HEK293 (cell line): ENCODE measurements around the gene TST.

Source experiments
- GLIS2 ChIP-seq: fragments of 450-650 bp; formaldehyde crosslinking; IDR thresholded peaks from 2 replicates; pipeline ENCODE4 v1.5.1; 2016; ENCODE audit warnings: missing biosample characterization, missing genetic modification characterization
- KLF1 ChIP-seq: fragments of 450-650 bp; formaldehyde crosslinking; IDR thresholded peaks from 2 replicates; pipeline ENCODE4 v1.5.1; 2016; ENCODE audit warnings: missing biosample characterization, missing genetic modification characterization
- KLF9 ChIP-seq: fragments of 450-650 bp; formaldehyde crosslinking; IDR thresholded peaks from 2 replicates; pipeline ENCODE4 v1.5.1; 2016; ENCODE audit warnings: missing biosample characterization, missing genetic modification characterization, low read depth
- SP7 ChIP-seq: fragments of 450-650 bp; formaldehyde crosslinking; IDR thresholded peaks from 2 replicates; pipeline ENCODE4 v1.5.1; 2016; ENCODE audit warnings: missing biosample characterization, missing genetic modification characterization
- ZBTB48 ChIP-seq: fragments of 450-650 bp; formaldehyde crosslinking; IDR thresholded peaks from 2 replicates; pipeline ENCODE4 v1.5.1; 2016; ENCODE audit warnings: missing biosample characterization, missing genetic modification characterization
- ZEB2 ChIP-seq: fragments of 450-650 bp; formaldehyde crosslinking; IDR thresholded peaks from 2 replicates; pipeline ENCODE4 v1.5.1; 2016; ENCODE audit warnings: missing biosample characterization, missing genetic modification characterization
- ZFHX2 ChIP-seq: fragments of 450-650 bp; formaldehyde crosslinking; conservative IDR thresholded peaks from 2 replicates; pipeline ENCODE4 v1.5.1; 2016; ENCODE audit warnings: missing biosample characterization, missing genetic modification characterization
- ZFP69B ChIP-seq: fragments of 450-650 bp; formaldehyde crosslinking; IDR thresholded peaks from 2 replicates; pipeline ENCODE4 v1.5.1; 2016; ENCODE audit warnings: missing biosample characterization, missing genetic modification characterization
- ZNF184 ChIP-seq: fragments of 450-650 bp; IDR thresholded peaks from 2 replicates; pipeline ENCODE4 v1.5.1; 2018; ENCODE audit warnings: missing biosample characterization, mild to moderate bottlenecking, missing genetic modification characterization
- ZNF335 ChIP-seq: fragments of 450-650 bp; formaldehyde crosslinking; conservative IDR thresholded peaks from 2 replicates; pipeline ENCODE4 v1.5.1; 2016; ENCODE audit warnings: missing biosample characterization, missing genetic modification characterization
- ZNF394 ChIP-seq: fragments of 450-650 bp; formaldehyde crosslinking; IDR thresholded peaks from 2 replicates; pipeline ENCODE4 v1.5.1; 2016; ENCODE audit warnings: missing biosample characterization, missing genetic modification characterization, mild to moderate bottlenecking, moderate library complexity, borderline replicate concordance
- ZNF660 ChIP-seq: fragments of 450-650 bp; IDR thresholded peaks from 2 replicates; pipeline ENCODE4 v1.5.1; 2018; ENCODE audit warnings: missing biosample characterization, mild to moderate bottlenecking, missing genetic modification characterization
- ZNF76 ChIP-seq: fragments of 450-650 bp; formaldehyde crosslinking; IDR thresholded peaks from 2 replicates; pipeline ENCODE4; 2016; ENCODE audit warnings: low read depth, missing biosample characterization, missing genetic modification characterization, borderline replicate concordance
- ZSCAN30 ChIP-seq: fragments of 450-650 bp; IDR thresholded peaks from 2 replicates; pipeline ENCODE4 v1.5.1; 2018; ENCODE audit warnings: missing biosample characterization, mild to moderate bottlenecking, missing genetic modification characterization, moderate library complexity
- TF ChIP-seq, protein P1 (sequence below): fragments of 450-650 bp; formaldehyde crosslinking; IDR thresholded peaks from 2 replicates; pipeline ENCODE4 v1.5.1; 2016; ENCODE audit warnings: missing biosample characterization, missing genetic modification characterization
- TF ChIP-seq, protein P2 (sequence below): fragments of 450-650 bp; IDR thresholded peaks from 2 replicates; pipeline ENCODE4 v1.5.1; 2018; ENCODE audit warnings: missing biosample characterization, missing genetic modification characterization
- TF ChIP-seq, protein P3 (sequence below): fragments of 450-650 bp; formaldehyde crosslinking; IDR thresholded peaks from 2 replicates; pipeline ENCODE4 v1.5.1; 2016; ENCODE audit warnings: missing biosample characterization, missing genetic modification characterization
- TF ChIP-seq, protein P4 (sequence below): fragments of 450-650 bp; formaldehyde crosslinking; IDR thresholded peaks from 2 replicates; pipeline ENCODE4 v1.5.1; 2016; ENCODE audit warnings: missing biosample characterization, missing genetic modification characterization
- TF ChIP-seq, protein P5 (sequence below): fragments of 450-650 bp; formaldehyde crosslinking; IDR thresholded peaks from 2 replicates; pipeline ENCODE4 v1.5.1; 2016; ENCODE audit warnings: missing biosample characterization, missing genetic modification characterization

TST gene

DNA sequence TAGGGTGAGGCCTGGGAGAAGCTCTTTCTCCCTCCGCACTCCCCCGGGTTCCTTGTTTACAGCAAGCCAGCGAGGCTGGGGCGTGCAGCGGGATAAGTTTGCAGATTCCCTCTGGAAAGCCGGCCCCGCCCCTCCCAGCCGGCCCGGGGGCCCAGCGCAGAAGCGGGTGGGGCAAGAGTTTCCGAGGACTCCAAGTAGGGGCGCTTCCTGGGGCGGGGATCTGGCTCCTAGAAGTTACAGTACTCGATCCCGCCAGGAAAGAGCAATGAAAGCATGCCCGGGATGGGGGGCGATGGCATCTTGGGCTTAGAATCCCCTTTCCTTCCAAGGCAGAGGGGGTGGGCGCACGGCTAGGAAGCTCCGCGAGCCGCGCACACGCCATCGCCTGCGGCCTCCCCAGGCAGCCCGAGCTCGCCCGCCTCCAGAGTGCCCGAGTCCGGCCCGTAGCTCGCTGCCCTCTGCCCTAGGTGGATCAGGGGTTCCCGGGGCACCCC is 385 bp downstream of the TST start (continued):
- TF ChIP-seq, protein P1, sequence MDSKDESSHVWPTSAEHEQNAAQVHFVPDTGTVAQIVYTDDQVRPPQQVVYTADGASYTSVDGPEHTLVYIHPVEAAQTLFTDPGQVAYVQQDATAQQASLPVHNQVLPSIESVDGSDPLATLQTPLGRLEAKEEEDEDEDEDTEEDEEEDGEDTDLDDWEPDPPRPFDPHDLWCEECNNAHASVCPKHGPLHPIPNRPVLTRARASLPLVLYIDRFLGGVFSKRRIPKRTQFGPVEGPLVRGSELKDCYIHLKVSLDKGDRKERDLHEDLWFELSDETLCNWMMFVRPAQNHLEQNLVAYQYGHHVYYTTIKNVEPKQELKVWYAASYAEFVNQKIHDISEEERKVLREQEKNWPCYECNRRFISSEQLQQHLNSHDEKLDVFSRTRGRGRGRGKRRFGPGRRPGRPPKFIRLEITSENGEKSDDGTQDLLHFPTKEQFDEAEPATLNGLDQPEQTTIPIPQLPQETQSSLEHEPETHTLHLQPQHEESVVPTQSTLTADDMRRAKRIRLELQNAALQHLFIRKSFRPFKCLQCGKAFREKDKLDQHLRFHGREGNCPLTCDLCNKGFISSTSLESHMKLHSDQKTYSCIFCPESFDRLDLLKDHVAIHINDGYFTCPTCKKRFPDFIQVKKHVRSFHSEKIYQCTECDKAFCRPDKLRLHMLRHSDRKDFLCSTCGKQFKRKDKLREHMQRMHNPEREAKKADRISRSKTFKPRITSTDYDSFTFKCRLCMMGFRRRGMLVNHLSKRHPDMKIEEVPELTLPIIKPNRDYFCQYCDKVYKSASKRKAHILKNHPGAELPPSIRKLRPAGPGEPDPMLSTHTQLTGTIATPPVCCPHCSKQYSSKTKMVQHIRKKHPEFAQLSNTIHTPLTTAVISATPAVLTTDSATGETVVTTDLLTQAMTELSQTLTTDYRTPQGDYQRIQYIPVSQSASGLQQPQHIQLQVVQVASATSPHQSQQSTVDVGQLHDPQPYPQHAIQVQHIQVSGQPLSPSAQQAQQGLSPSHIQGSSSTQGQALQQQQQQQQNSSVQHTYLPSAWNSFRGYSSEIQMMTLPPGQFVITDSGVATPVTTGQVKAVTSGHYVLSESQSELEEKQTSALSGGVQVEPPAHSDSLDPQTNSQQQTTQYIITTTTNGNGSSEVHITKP (tag by site-specific recombination) = peak; percentile 49
- TF ChIP-seq ZNF660 (0 out of 2 replicates have a peak, but pooled peaks have one; percentile 12), ZNF76 (tag by site-specific recombination) (peak; percentile 28; the same call in 1 of the 2 replicates), KLF1 (peak; percentile 75), ZBTB48 (tag by site-specific recombination) (0 out of 2 replicates have a peak, but pooled peaks have one; percentile 59), ZNF184 (0 out of 2 replicates have a peak, but pooled peaks have one; percentile 25), ZNF335 (tag by site-specific recombination) (peak; percentile 58), SP7 (tag by site-specific recombination) (peak; percentile 60), KLF9 (tag by site-specific recombination) (peak; percentile 75), GLIS2 (tag by site-specific recombination) (peak; percentile 87), ZFHX2 (tag by site-specific recombination) (peak; percentile 59; the same call in 1 of the 2 replicates), ZEB2 (peak; percentile 69), ZSCAN30 (no peak), ZNF394 (tag by site-specific recombination) (peak; percentile 27; the same call in 1 of the 2 replicates), ZFP69B (tag by site-specific recombination) (peak; percentile 56; the same call in 1 of the 2 replicates)
- TF ChIP-seq, protein P2, sequence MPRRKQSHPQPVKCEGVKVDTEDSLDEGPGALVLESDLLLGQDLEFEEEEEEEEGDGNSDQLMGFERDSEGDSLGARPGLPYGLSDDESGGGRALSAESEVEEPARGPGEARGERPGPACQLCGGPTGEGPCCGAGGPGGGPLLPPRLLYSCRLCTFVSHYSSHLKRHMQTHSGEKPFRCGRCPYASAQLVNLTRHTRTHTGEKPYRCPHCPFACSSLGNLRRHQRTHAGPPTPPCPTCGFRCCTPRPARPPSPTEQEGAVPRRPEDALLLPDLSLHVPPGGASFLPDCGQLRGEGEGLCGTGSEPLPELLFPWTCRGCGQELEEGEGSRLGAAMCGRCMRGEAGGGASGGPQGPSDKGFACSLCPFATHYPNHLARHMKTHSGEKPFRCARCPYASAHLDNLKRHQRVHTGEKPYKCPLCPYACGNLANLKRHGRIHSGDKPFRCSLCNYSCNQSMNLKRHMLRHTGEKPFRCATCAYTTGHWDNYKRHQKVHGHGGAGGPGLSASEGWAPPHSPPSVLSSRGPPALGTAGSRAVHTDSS = 0 out of 2 replicates have a peak, but pooled peaks have one; percentile 19
- TF ChIP-seq, protein P3, sequence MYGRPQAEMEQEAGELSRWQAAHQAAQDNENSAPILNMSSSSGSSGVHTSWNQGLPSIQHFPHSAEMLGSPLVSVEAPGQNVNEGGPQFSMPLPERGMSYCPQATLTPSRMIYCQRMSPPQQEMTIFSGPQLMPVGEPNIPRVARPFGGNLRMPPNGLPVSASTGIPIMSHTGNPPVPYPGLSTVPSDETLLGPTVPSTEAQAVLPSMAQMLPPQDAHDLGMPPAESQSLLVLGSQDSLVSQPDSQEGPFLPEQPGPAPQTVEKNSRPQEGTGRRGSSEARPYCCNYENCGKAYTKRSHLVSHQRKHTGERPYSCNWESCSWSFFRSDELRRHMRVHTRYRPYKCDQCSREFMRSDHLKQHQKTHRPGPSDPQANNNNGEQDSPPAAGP = peak; percentile 47; the same call in 1 of the 2 replicates
- TF ChIP-seq, protein P4, sequence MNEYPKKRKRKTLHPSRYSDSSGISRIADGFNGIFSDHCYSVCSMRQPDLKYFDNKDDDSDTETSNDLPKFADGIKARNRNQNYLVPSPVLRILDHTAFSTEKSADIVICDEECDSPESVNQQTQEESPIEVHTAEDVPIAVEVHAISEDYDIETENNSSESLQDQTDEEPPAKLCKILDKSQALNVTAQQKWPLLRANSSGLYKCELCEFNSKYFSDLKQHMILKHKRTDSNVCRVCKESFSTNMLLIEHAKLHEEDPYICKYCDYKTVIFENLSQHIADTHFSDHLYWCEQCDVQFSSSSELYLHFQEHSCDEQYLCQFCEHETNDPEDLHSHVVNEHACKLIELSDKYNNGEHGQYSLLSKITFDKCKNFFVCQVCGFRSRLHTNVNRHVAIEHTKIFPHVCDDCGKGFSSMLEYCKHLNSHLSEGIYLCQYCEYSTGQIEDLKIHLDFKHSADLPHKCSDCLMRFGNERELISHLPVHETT (tag by site-specific recombination) = no peak
- TF ChIP-seq, protein P5, sequence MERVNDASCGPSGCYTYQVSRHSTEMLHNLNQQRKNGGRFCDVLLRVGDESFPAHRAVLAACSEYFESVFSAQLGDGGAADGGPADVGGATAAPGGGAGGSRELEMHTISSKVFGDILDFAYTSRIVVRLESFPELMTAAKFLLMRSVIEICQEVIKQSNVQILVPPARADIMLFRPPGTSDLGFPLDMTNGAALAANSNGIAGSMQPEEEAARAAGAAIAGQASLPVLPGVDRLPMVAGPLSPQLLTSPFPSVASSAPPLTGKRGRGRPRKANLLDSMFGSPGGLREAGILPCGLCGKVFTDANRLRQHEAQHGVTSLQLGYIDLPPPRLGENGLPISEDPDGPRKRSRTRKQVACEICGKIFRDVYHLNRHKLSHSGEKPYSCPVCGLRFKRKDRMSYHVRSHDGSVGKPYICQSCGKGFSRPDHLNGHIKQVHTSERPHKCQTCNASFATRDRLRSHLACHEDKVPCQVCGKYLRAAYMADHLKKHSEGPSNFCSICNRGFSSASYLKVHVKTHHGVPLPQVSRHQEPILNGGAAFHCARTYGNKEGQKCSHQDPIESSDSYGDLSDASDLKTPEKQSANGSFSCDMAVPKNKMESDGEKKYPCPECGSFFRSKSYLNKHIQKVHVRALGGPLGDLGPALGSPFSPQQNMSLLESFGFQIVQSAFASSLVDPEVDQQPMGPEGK (tag by site-specific recombination) = peak; percentile 73
